GM18858 (cell line): ENCODE measurements around the gene CCDC188.

Experiments
- ATAC-seq: cut with Tn5 transposase; IDR thresholded peaks from one replicate; pipeline ENCODE4 v1.9.1; 2021; ENCODE audit not compliant: unreplicated experiment

CCDC188 gene

DNA sequence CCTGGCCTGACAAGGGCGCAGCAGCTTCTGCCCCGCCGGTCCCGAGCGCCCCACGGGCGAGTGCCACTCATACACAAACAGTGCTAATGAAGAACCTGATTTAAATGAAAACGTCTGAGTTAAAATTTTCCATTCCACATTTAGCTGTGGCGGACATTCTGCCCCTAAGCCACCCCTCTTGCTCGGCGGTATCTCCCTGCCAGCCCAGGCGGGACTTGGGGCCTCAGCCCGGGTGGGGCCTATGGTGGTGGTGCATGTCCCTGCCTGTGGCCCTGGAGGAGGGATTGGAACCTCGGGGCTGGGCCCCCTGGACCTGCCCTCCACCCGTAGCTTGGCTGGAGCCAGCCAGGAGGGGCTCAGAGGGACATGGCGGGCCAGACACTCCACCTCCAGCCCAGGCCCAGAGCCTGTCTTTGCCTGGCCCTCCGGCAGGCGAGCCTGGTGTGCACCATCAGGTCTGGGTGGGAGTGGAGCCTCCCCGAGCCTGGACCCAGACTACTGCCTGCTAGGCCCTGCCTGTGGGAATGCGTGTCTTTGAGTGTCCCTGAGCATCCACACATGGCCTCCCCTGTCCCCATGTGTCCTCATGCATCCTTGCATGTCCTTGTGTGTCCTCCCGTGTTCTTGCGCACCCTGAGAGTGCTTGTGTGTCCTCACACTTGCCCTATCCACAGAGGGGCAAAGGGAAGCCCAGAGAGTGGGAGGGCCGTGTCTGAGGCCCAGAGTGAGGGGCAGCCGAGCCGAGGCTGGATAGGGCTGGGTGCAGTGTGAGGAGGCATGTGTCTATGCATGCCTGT, 14.9 kb downstream of the CCDC188 start:
- no peak for ATAC-seq

DNA sequence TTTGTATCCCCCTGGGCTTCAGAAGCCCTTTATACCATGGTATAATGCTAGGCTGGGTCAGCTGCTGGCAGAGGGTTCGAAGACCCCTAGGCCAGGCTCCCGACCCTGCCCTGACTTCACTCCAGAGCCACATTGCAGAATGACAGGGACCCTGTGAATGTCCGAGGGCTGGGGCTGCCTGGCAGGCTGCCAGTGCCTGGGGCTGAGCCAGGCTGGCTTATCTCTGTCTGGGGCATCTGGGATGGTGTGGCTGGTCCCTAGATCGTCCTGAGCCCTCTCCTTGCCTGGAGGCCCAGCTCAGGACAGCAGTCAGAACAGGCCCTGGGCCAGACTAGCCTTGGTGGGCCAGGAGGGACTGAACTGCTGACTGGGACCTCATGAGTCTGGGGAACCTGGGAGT, 15.6 kb downstream of the CCDC188 start:
- ATAC-seq: no peak

DNA sequence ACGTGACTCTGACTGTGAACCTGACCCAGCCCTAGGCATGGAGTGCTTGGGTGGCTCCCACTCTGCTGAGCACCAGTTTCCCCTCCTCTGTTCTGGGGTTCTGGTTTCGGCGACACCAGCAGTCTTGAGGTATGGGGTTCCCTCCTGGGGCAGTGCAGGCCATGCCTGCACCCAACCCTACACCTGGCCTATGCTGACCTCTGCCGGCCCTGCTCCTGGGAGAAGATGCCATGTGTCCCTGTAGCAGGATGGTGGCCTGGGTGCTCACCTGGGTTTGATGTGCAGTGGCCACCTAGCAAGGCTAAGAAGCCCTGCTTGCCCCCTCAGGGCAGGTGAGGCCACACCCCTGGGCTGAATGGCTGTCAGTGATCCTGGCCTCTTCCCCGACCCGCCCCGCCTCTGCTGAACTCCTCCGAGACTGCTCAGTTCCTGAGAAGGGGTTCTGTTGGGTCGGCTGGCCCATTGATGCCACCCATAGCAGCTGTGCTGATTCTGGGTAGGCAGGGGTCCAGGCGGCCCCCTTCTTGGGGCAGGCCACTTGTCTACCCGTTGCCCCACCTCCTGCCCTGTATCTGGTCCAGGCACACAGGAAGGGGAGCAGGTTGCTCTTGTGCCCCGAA, 16.8 kb downstream of the CCDC188 start:
- ATAC-seq: no peak

DNA sequence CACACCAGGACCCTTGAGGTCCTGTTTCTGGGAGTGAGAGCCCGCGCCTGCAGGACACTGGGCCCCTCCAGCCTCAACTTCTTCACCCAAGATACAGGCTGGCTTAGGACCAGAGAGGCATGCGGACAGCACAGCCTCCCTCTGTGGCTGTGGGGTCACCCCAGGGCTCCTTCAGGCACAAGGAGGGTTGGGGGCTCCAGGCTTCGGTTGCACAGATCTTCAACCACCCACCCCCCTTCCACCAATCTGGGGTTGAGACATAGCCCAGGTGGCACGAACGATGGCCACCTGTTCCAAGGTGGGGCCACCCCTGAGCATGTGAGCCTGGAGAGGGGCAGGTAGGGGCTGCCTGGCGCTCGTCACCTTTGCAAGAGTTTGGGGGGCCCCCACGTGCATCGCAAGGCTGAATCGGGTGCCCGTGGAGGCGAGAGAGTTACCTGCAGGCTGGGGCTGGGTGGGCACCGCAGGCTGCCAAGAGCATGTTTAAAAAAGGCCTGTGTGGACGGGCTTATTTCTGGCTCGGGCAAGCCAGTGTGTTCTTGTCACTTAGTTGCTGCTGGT, 18.1 kb downstream of the CCDC188 start:
- no peak for ATAC-seq

DNA sequence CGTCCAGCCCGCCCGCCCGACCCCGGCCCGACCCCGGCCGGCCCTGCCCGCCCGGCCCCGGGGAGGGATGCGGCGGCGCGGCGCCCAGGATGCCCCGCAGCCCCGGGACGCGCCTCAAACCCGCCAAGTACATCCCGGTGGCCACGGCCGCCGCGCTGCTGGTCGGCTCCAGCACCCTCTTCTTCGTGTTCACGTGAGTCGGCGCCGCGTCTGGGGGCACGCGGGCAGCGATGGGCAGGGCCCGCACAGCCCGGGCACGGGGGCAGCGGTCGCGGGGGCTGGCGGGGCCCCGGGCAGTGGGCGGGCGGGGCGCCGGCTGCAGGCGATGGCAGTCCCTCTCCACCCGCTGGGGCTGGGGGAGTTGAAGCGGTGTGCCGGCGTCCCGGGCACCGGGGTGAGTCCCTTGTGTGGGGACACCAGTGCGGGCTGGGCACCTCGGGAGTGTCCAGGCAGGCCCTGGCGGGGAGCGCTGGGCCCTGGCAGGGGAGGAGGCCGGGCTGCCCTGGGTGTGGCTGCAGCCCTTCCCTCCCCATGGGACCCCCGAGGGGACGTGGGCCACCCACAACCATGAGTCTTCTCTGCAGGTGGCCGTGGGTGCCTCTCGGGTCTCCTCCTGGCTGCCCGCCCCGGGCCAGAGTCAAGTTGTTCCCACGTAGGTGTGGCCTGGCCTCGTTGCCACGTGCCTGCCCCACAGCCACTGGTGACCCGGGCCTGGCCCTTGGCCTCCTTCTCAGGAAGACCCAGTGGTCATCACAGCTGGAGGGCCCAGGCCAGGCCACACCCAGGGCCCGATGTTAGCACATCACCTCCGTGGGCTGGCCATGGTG, 18.8 kb downstream of the CCDC188 start:
- no peak for ATAC-seq

DNA sequence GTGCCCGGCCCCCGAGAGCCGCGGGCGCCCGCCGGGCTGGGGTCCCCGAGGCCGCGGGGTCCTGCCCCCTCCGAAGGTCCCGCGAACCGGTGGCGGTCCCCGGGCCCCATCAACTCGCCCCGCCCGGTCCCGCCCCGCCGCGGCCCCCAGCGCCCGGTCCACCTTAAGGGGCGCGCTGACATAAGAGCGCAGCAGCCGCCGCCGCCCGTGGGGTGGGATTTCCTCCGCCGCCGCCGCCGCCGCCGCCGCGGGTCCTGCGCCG, 19.3 kb downstream of the CCDC188 start, which contains the start of gene ZDHHC8:
Gene ZDHHC8, plus strand, starts transcription at position 208 of the 262 bp plus-strand sequence. CDS start 144 bp downstream, outside the sequence.
- no peak for ATAC-seq

DNA sequence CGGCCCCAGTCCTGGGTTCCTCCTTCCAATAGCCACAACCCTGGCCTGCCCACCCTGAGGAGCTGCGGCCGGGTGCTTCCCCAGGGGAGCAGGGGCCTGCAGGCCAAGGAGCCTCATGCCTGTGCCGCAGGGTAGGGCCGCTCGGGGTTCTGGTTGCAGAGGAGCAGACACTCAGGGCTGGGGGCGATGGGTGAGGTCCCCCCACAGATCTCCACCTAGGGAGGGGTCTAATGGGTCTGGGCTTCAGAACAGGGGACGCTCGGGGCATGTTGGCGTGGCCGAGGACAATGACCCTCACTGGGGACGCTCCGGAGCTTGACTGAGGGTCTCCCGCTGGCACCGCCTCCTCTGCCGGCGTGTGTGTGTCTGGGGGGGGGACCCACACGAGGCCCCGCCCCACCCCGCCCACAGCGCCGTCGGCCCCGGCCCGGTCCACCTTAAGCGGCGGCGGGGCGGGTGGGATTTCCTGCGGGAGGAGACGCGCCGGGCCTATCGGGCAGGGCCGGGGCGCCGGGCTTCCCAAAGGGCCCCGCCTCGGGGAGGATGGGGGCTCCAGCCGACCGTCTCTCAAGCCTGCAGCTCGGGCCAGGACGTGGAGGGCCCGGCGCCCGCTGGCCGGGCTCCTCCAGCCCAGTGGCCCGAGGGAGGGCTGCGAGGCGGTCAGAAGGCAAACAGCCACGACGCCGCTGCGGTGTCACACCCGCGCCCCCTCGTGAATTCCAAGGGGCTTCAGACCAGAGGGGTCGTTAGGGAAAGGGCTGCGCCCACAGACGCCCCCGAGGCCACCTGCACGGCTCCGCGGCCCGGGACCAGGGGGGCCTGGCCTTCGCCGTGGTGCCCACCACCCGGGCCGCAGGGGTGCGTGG, 19.9 kb downstream of the CCDC188 start:
- ATAC-seq: no peak

DNA sequence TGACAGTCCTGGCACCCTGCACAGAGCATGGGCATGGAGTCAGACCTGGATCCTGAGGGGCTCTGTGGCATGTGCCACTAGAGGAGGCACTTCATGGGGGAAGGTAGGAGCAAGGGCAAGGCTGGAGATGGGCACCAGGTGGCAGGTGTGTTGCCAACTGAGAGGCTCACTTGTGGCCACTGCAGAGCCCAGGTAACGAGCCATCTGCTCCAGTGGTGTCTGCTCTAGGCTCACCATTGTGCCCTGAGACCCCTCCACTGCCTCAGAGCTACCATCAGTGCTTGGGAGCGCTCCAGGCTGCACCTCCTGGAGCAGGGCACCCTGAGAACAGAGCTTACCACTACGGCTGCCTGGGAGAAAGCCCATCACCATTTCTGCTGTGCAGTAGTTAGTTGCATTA, 20.5 kb downstream of the CCDC188 start:
- no peak for ATAC-seq

DNA sequence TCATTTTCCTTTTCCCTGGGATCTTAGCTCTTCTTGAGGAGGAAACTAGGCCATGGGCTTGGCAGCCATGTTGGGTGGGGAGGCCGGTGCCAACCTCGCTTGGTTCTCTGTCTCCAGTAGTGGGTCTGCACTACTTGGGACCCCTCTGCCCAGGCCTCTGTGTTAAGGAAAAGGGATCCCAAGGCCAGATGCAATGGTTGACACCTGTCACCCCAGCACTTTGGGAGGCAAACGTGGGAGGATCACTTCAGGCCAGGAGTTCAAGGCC, 21.2 kb downstream of the CCDC188 start:
- no peak for ATAC-seq

DNA sequence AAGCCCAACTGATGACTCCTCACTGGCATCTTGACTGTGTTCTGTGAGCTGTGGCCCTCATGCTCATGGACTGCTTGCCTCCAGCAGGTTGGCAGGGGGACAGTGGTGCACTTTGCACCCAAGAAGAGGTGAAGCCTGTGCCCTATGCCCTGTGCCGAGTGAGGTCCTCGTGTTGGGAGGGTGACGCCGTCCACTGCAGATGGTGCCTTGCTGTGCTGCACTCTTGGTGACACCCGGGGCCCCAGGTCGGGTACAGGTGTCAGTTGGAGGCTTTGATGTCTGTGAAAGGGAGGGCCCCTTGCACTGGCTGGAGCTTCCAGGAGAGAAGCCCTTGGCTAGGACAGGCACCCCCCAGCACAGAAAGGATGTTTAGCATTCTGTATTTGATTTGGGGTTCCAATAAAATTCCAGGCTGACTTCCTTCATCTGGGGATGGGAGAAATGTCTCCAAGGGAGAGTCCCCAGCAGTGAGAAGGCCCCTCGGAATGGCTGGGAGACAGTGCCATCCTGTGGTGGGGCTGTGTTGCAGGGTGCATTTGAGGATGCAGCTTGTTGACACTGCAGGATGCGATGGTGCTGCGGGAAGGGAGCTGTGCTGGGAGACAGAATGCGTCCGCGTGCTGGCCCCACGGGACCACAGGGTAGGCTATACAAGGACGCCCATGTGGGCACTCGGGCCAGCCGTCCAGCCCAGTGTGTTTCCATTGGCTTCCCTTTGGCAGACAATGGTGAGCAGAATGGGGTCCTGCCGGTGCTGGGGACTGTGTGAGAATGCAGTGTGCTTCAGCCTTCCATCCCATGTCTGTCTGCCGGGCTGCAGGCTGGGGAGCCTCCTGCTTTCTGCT, 21.7 kb downstream of the CCDC188 start:
- ATAC-seq: no peak

DNA sequence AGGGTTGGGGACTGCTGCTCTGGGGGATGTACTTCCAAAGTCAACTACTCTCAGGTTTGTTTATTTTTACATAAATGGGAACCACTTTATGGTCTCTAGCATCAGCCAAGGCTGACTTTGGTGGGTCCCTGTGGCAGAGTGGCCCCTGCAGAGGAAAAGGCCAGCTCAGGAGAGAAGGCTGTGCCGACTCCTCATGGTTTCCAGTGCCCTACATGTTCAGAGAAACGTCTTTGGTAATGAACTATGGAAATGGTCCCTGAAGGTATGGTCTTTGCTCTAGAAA, 22.3 kb downstream of the CCDC188 start:
- ATAC-seq: no peak

DNA sequence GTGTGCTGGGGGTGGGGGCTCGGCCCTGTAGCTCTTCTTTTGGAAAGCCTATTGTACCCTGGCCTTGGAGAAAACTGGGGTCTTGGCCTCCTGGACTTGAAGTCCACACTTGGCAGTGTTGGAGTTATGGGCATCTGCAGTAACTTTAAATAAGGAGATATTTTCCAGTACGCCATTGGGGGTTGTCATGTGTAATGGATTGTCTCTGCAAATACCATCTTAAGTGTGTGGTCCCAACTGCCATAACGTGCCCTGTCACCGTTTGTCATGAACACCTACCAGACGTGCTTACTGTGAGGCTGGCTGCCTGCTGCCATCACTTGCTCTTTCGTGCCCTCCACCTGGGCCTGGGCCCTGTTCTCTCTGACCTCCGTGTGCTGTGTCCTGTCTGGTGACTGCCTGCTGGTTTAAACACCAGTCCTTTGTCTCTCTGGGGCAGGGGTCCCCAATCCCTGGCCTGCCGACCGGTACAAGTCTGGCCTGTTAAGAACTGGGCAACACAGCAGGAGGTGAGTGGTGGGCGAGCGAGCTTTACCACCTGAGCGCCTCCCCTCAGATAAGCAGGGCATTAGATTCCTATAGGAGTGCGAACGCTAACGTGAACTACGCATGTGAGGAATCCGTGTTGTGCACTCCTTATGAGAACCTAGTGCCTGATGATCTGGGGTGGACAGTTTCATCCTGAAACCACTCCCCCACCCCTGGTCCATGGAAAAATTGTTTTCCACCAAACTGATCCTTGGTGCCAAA, 22.8 kb downstream of the CCDC188 start:
- ATAC-seq: no peak

DNA sequence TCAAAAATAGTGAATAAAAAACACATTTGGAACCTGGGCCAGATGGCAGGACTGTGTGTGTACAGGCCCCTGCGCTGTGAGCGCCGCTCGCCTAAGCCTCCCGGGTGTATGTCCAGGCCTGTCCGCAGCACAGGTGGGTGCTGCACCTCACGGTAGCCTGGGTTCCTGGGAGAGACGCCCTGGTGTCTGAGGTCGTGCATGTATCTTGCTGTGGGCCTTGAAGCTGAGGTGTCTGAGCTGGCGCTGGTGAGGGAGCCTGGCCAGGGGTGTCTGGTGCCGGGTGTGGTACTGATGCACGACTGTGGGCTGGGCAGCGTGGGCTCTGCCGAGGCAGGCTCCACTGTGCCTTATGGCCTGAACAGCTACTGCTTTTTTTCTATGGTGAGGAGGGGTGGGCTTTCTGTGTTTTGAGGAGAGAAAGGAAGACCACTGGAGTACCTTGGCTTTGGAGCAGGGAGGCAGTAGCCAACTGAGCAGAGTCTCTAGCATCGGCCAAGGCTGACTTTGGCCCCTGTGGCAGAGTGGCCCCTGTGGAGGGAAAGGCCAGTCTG, 23.5 kb downstream of the CCDC188 start:
- no peak for ATAC-seq

DNA sequence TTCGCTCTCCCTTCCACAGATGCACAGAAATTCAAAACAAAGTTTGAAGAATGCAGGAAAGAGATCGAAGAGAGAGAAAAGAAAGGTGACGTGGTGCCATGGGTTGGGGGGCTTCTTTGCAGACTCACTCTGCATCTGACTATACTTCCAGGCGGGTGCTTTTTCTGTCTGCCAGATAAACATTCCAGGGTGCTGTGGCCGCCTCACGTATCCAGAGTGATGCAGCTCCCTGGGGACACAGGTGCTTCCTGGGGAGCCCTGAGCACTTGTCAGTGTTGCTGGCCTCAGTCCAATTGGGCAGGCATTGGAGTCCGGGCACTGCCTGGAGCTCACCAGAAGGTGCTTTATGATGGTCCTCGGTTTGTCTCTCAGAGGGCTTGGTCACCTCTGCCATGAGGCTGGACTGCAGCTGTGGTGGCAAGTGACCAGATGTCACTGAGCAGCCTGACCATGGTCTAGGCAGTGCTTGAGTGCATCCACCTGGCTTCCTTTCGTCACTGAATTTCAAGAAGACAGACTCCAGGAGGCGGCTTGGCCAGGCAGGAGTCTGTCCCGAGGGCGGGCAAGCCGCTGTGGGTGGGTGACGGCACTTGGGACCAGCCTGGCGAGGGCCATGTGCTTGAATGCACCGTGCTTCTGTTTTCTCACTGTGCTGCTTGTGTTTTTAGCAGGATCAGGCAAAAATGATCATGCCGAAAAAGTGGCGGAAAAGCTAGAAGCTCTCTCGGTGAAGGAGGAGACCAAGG, 24.4 kb downstream of the CCDC188 start:
- no peak for ATAC-seq

DNA sequence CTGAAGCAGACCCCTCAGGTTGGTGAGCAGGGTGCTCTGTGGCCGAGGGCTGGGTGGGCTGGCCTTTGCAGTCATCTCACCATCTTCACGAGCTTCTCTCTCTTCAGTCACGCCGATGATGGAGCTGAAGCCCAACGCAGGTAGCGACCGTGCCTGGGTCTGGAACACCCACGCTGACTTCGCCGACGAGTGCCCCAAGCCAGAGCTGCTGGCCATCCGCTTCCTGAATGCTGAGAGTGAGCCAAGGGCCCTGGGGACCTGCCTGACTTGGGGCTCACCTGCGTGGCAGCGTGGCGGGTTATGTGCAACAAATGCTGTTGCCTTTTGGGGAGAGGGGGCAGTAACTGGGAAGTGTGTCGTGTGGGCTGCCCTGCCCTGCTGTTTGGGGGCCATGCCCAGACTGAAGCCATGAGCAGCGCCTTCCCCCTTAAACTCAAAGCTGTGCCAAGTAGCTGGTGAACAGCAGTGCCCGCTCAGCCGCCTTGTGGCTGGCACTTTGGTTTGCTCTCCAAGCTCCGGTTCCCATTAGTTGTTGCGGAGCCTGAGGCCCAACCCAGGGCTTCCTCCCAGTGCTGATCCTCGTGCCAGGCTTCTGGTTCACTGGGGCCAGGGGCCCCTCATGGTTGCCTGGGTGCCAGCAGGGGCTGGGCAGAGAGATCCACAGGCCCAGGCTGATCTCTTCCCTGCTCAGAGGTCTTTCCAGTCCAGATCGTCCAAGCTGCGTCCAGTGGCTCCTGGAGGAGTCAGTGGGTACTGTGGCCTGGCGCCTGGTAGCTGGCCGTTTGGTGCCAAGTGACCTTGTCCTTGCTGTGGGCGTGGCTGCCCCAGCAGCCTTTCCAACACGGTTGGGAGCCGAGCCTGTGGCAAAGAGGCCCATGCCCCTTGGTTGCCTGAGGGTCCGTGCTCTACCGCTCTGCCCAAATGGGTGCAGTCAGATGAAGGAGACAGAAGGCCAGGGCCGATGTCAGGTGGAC, 25.4 kb downstream of the CCDC188 start:
- no peak for ATAC-seq

DNA sequence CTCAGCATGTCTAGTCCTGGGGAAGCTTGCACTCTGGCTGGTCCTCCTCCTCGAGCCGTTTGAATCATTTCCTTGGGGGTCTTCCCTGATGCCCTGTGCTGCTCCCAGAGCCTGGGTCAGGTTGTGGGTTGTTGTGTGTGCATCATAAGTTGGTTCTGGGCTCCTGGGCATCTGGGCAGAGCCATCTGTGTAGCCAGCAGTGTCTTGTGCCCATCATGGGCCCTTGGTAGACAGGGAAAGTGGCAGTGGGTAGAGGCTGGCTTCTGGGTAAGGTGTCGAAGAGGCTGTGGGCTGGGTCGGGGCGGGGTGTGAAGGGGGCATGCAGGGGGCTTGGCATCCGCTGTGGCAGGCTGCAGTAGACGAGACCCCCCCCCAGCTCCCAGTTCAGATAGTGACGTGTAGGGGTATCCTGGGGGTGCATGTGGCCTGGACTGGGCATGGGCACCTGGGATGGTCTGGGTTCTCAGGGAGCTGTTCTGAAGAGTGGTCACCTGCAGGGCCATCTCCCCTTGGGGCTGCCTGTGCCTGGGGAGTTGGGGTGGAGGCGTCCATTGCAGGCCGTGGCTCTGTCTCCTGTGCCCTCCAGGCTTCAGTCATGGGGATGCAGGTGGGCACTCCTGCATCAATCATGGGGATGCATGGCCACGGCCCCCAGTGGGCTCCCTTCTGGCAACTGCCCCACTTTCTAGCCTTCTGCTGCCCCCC, 26.6 kb downstream of the CCDC188 start:
- ATAC-seq: no peak
